C1 segment of cervical spinal cord (tissue), 14 donors: ENCODE measurements around the gene HSDL1.
"Not testable (repeated sequence)": the region's sequence is repeated elsewhere in the genome, so short reads cannot be mapped to it uniquely, and the experiment has no call there.

Source experiments
- DNase-seq, 14 donors: peaks; one replicate each; lab custom pipeline; 2025; lab: John Stamatoyannopoulos, UW

Gene HSDL1

DNA sequence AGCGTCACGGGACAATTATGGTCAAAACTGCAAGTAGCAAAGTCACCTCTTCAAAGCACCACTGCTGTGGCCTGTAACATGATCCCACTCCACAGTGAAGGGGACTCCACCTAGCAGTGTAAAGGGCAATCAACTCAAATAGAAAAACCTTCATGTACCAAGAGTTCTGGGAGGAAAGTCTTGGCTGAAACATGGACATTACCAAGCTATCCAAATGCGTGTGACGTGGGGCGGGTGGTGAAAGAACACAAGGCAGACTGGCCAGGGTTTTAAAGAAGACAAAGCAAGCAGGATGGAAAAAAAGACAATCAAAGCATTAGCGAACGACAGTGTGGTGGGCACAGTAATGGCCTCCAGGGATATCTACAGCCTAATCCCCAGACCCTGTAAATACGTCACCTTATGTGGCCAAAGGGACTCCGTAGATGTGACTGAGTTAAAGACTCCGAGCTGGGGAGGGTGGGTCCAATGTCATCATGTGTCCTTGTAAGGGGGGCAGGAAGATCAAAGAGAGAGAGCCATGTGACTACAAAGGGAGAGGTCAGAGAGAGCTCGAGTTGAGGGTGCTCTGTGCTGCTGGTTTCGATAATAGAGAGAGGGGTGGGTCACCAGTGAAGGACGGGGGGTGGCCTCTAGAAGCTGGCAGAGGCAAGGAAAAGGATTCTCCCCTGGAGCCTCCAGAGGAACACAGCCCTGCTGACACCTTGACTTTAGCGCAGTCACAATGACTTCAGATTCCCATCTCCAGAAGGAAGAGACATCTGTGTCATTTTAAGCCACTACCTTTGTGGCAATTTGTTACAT lies 6.0 kb downstream of the HSDL1 start:
- no peak for DNase-seq

GRCh38 chr16:84138500-84138823 lies 6.5 kb downstream of the HSDL1 start:
- no peak for DNase-seq

- DNase-seq = no peak
These were observed 7.1 kb downstream of the HSDL1 start for GRCh38 chr16:84137769-84138357.

DNA sequence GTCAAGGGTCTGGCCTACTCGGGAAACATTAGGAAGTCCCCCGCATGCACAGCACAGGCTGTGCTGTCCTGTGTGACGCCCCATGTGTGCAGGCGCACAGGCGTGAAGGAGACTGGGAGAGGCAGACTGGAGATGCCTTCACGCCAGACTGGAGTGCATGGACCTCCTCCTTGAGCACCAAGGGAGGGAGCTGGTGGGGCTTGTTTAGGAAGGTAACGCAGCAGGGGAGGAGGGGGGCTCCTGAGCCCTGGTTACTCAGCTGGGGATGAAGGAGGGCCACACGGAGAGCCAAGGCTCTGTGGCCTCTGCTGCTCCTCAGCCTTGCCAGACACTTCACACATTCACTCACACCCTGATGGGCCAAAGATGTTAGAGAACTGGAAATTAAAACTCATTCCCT lies 7.7 kb downstream of the HSDL1 start:
- no peak for DNase-seq

DNA sequence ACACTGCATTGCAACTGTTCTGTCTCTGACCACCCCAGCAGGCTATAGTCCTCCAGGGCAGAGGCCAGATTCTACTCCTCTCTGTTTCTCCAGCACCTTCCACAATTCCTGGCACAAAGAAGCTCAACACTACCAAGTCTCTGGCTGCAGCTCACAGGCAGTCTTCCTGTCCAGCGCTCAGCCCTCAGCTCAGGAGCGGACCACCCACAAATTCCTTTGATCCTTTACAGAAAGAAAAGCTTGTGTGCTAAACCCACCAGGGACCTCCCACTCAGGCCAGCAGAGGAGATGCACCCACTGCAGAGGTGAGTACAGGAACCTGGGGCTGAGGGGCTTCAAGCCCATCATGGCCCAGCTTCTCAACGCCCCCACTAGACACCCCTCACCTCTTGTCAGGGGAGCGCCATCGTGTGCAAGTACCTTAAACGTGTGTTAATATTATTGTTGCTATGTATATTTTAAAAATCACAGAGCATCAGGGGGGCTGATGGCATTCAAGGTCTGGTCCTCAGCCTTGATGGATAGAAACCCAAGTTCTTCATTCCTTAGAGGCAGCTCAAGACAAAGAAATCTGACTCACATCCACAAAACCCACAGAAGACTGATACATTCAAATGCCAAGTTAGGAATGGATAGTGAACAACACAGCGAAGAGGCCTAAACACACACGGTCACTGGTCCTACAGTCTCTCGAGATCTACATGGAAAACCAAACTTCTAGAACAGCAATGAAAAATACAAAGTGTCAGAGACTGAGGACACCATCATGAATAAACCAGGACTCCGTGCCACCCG lies 8.4 kb downstream of the HSDL1 start:
- peak in 1 of 14 donors; percentile 57 for DNase-seq

GRCh38 chr16:84132527-84133285 lies 12.3 kb downstream of the HSDL1 start:
- no peak for DNase-seq

- no peak for DNase-seq
These were observed 13.9 kb downstream of the HSDL1 start for GRCh38 chr16:84131117-84131516.

DNA sequence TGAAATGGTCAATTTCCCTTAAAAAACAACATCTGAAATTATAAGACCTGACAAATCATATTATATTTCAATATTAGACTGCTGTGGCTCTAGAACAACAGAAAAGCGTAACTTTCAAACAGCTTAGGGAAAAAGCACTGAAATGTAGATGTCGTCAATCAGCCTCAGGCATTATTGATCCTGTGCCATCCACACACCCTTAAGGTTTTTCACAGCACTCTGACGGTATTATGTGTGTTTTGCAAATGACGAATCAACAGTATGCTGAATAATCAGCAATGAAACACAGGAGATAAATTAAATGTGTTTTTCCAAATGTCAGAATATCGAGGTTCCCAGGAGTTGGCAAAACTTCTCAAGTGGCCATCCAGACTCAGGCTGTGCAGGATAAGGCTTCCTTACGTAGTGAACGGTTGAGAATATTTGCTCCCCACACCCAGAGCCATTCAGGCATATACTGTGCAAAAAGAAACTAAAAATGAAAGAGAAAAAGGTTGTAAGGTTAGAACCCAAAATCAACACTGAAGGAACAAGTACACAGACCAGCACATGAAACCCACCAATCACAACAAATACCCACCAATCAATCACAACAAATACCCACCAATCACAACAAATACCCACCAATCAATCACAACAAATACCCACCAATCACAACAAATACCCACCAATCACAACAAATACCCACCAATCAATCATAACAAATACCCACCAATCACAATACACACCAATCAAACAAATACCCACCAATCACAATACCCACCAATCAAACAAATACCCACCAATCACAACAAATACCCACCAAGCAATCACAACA lies 20.5 kb downstream of the HSDL1 start:
- DNase-seq = no peak

GRCh38 chr16:84121007-84121406 lies 24.0 kb downstream of the HSDL1 start:
- no peak for DNase-seq

DNA sequence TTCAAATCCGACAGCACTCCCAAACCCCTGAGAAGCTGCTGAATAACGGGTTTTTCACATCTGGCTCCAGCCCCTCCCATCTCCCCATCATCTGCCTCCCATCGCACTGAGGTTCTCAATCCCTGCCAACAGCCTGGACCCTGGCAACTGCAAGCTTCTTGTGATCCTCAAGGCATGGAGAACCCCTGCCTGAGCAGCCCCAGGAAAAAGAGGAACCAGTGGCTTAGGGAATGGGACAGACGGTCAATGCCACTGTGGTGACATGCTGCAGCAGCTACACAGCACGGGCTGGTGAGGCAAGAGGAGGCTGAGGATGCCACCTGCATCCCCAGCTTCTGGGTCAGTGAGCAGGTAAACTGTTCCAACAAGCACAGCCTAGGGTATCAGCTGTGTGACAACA lies 25.0 kb downstream of the HSDL1 start:
- DNase-seq = no peak

GRCh38 chr16:84119368-84119767 lies 25.6 kb downstream of the HSDL1 start:
- no peak for DNase-seq

DNA sequence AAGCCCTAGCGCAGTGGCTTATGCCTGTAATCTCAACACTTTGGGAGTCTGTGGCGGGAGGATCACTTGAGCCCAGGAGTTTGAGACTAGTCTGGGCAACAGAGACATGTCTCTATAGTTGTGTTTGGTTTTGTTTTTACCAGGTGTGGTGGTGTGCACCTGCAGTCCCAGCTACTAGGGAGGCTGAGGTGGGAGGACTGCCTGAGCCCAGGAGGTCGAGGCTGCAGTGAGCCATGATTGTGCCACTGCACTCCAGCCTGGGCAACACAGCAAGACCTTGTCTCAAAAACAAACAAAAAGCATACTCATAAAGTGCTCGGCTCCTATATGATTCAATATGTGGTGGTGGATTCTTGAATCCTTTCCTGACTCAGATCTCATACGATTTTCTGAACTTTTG lies 26.7 kb downstream of the HSDL1 start:
- DNase-seq = not testable (repeated sequence)

GRCh38 chr16:84117494-84117843 lies 27.5 kb downstream of the HSDL1 start:
- DNase-seq = peak in 3 of 14 donors; percentile 48 to 53 (median 49)

DNA sequence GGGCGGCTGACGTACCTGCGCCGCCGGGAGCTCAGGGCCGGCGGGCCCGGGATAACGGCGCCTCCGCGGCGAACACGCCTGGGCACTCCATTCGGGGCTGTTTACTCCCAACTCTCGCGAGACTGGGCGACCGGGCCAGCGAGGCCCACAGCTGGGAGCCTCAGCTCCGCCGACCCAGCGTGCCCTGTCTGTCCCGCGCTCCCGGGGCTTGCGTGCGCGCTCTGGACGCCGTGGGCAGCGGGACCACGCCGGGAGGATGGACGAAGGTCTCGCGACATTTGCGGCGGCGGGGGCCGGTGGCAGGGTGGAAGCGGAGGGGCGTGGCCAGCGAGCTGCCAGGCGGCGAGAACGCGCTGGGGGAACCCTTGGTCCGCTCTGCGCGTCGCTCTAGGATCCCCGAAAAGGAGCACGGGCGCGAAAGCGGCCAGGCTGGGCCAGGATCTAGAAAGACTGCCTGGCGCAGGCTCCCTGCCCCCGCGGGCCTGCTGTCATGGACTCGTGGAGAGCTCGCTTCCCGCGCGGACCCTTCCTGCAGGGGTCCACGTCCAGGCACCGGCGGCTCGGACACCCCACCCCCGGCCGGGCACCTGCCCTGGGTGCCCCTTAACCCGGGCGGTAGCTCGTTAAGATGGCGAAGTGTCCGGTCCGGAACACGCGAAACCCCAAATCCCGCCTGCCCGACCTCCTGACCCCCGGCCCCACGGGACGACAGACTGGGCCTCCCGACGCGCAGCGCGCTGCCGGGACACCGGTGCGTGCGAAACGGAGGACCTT lies 28.1 kb downstream of the HSDL1 start, which contains the start of gene MBTPS1:
MBTPS1 (minus strand) TSS at position 223 of the 774 bp plus-strand sequence. CDS start 15,159 bp downstream, outside the sequence.
- DNase-seq = peak; percentile 75 to 97 (median 93)

DNA sequence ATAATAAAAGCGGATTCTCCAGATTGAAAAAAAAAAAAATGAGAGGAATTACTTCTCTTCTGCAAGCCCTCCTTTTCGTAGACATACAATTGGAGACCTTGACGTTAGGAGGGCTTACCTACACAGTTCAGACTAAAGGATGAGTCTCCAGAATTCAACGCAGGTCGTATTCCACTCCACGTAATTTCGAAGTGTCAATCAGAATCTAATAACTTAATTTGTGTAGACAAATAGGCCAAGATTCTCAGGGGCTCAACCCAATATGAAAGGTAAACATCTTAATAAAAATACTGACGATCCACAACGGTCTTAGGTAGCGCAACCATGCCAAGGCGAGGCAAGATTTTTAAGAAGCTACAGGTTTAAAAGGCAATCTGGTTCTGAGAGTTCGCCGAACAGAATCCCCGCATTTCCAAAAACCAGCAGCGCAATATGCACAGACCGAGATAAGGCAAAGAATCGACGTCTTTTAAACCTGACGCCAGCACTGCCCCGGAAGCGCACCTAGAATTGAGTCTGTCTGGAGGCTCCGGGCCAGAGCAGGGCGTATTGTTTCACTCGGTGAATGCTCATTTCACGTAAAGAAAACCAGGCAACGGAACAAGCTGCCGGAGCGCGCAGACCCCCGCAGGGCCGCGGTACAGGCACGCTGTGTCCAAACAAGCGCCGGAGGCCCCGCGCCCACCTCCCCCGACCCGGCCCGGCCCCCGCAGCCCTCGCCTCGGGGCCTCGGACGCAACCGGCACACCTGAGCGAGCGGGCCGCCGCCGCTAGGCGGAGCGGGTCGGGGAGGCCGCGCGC lies 28.9 kb downstream of the HSDL1 start:
- peak in 2 of 14 donors; percentile 51 to 62 for DNase-seq

GRCh38 chr16:84111949-84112348 lies 33.0 kb downstream of the HSDL1 start:
- not testable (repeated sequence) for DNase-seq

GRCh38 chr16:84111525-84111924 lies 33.5 kb downstream of the HSDL1 start:
- DNase-seq = no peak

DNA sequence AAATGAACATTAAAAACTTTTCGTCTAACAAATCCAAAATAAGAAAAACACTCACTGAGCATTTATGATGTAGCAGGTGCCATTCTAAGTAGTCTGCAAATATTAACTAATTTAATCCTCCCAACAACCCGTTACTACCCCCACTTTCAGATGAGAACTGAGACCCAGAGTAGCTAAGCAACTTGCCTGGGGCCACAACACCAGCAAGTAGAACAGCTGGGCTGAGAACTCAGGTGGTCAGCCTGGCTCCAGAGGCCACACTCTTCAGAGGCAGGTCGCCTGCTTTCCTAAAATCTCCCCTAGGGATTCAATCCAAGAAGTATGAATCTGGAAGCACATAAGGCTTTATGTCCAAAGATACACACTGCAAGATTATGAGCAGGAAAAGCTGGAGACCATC lies 34.5 kb downstream of the HSDL1 start:
- DNase-seq = no peak
